Mesenchymal stem cell (in vitro differentiated cells and primary cell): ENCODE measurements around the gene XPNPEP1.
A peak's percentile ranks its signal among the peaks of the same experiment; 100 is the strongest.

Experiments used
- DNase-seq: peaks from one replicate; pipeline ENCODE4 v3.0.0-alpha.2; 2013
- H2AFZ ChIP-seq: one replicate; pipeline ENCODE4 v1.6.1; 2013; ENCODE audit warnings: low read depth, mild to moderate bottlenecking, control low read depth, inconsistent platforms, low read length, moderate library complexity
- H2AK5ac ChIP-seq: 2 replicates; pipeline ENCODE4 v1.6.1; 2013; ENCODE audit warnings: low read length, moderate library complexity, mild to moderate bottlenecking, inconsistent platforms; ENCODE audit not compliant: severe bottlenecking
- H2BK120ac ChIP-seq: one replicate; pipeline ENCODE4 v1.6.1; 2013; ENCODE audit warnings: low read depth, mild to moderate bottlenecking, inconsistent platforms, low read length, moderate library complexity
- H2BK12ac ChIP-seq, 2 experiments: one replicate each; pipeline ENCODE4 v1.6.1; 2013; ENCODE audit warnings: inconsistent platforms in 2 of 2, low read length in 2 of 2, mild to moderate bottlenecking in 2 of 2, moderate library complexity in 2 of 2, control low read depth in 1 of 2
- H2BK15ac ChIP-seq: one replicate; pipeline ENCODE4 v1.6.1; 2013; ENCODE audit warnings: mild to moderate bottlenecking, low read depth, inconsistent platforms; ENCODE audit not compliant: poor library complexity, severe bottlenecking
- H2BK5ac ChIP-seq: 2 replicates; pipeline ENCODE4 v1.6.1; 2013; ENCODE audit warnings: low read depth, mild to moderate bottlenecking, low read length, control low read depth, inconsistent platforms; ENCODE audit not compliant: poor library complexity, severe bottlenecking
- H3K14ac ChIP-seq, 2 experiments: one replicate each; pipeline ENCODE4 v1.6.1; 2013; ENCODE audit warnings: inconsistent platforms in 2 of 2, low read length in 2 of 2, control low read depth in 1 of 2, mild to moderate bottlenecking in 1 of 2, moderate library complexity in 1 of 2
- H3K18ac ChIP-seq, 2 experiments: one replicate each; pipeline ENCODE4 v1.6.1; 2013; ENCODE audit warnings: inconsistent platforms in 2 of 2, low read length in 2 of 2, control low read depth in 1 of 2, low read depth in 1 of 2, mild to moderate bottlenecking in 1 of 2
- H3K23ac ChIP-seq, 2 experiments: one replicate each; pipeline ENCODE4 v1.6.1; 2013; ENCODE audit warnings: inconsistent platforms in 2 of 2, low read length in 2 of 2, mild to moderate bottlenecking in 2 of 2, moderate library complexity in 2 of 2, control low read depth in 1 of 2
- H3K27ac ChIP-seq: 2 replicates; pipeline ENCODE4 v1.5.1; 2013; ENCODE audit warnings: mild to moderate bottlenecking, moderate library complexity, low read length, control low read depth, inconsistent platforms; ENCODE audit not compliant: poor library complexity, severe bottlenecking
- H3K27me3 ChIP-seq, 2 experiments: 2 replicates each; pipeline versions ENCODE4 v1.6.1 to v1.7.0; 2013; ENCODE audit warnings: low read length in 2 of 2, mild to moderate bottlenecking in 2 of 2, moderate library complexity in 2 of 2, control low read depth in 1 of 2, inconsistent platforms in 1 of 2; ENCODE audit not compliant: control insufficient read depth in 1 of 2, insufficient read depth in 1 of 2
- H3K36me3 ChIP-seq, 2 experiments: 2 replicates each; pipeline versions ENCODE4 v1.6.1 to v1.7.0; 2013; ENCODE audit warnings: low read length in 2 of 2, control low read depth in 1 of 2, inconsistent platforms in 1 of 2, low read depth in 1 of 2, mild to moderate bottlenecking in 1 of 2; ENCODE audit not compliant: insufficient read depth in 2 of 2, control insufficient read depth in 1 of 2
- H3K4ac ChIP-seq, 2 experiments: one replicate each; pipeline ENCODE4 v1.6.1; 2013; ENCODE audit warnings: inconsistent platforms in 2 of 2, low read length in 2 of 2, mild to moderate bottlenecking in 2 of 2, moderate library complexity in 2 of 2, control low read depth in 1 of 2, low read depth in 1 of 2
- H3K4me1 ChIP-seq: 2 replicates; pipeline ENCODE4 v1.6.1; 2013; ENCODE audit warnings: low read depth, low read length, control low read depth; ENCODE audit not compliant: control insufficient read depth, insufficient read depth
- H3K4me2 ChIP-seq: 2 replicates; pipeline ENCODE4 v1.6.1; 2013; ENCODE audit warnings: low read length, mild to moderate bottlenecking, inconsistent platforms; ENCODE audit not compliant: poor library complexity, severe bottlenecking
- H3K4me3 ChIP-seq, 2 experiments: 2 replicates each; pipeline versions ENCODE4 v1.5.1 to v1.7.0; 2013; ENCODE audit warnings: low read length in 2 of 2, mild to moderate bottlenecking in 2 of 2, control low read depth in 1 of 2, low read depth in 1 of 2; ENCODE audit not compliant: insufficient read depth in 1 of 2
- H3K79me1 ChIP-seq: replicated peaks from 2 replicates; pipeline ENCODE4 v1.6.1; 2013; ENCODE audit warnings: mild to moderate bottlenecking, control low read depth, low read length, inconsistent platforms; ENCODE audit not compliant: poor library complexity, severe bottlenecking
- H3K9ac ChIP-seq: 2 replicates; pipeline ENCODE4 v1.7.0; 2013; ENCODE audit warnings: mild to moderate bottlenecking, low read length, moderate library complexity
- H3K9me3 ChIP-seq: 2 replicates; pipeline ENCODE4 v1.7.0; 2013; ENCODE audit warnings: mild to moderate bottlenecking, low read length; ENCODE audit not compliant: control insufficient read depth
- H4K8ac ChIP-seq: one replicate; pipeline ENCODE4 v1.6.1; 2013; ENCODE audit warnings: inconsistent platforms, mild to moderate bottlenecking, low read length, moderate library complexity
- H4K91ac ChIP-seq: one replicate; pipeline ENCODE4 v1.6.1; 2013; ENCODE audit warnings: mild to moderate bottlenecking, low read length, inconsistent platforms
- WGBS: methylation state at CpG from one replicate; pipeline ENCODE4 v1.1.7; 2013; ENCODE audit warnings: mixed read lengths; 5-methylcytosine and 5-hydroxymethylcytosine counted together

The XPNPEP1 gene

DNA sequence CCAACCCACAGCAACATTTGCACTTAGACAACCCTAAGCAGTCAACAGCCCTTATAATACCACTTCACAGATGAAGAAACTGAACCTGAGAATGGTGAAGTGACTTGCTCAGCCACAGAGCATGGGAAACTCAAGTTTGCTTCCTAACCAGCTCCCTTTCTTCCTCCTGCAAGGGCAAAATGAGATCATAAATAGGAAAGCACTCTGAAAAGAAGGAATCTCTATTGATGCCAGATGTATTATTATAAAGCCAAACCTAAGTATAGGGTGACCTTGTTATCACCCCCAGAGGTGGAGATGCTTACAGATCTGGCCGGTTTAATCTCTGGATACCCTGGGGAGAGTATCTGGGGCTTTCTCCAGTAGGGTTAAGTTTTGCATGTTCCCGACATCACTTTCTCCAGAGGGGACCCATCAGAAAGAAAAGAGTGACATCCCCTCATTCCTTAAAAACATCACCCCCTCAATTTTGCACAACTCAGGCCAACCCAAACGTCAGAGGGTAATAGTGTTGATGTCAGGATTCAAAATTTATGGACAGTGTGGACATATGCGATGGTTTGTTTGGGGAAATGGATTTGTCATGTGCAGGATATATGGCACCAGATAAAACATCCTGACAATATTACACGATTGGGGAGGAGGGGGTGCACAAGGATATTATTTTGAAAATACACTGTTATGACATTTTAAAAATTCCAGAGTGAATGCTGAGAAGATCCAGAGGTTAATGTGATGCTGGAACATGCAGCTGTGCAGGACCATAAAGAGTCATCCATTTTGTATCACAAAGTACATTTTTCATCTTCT lies 24.0 kb upstream of the XPNPEP1 start:
- no peak overlapping the region for H3K27ac ChIP-seq
- 70% methylated on average over 3 of the region's 5 CpGs for WGBS
- H3K79me1 ChIP-seq, result no peaks in the 10 kb centered on the region
- no peak overlapping the region for H2AFZ ChIP-seq
- H3K27me3 ChIP-seq, result no peaks in the 10 kb centered on the region
- DNase-seq, result no peak
- H2BK120ac ChIP-seq, result no peak overlapping the region
- no peaks in the 10 kb centered on the region for H3K9me3 ChIP-seq
- H3K18ac ChIP-seq, result no peak overlapping the region
- H3K36me3 ChIP-seq, result no peaks in the 10 kb centered on the region
- H3K4ac ChIP-seq, result no peak overlapping the region
- H3K14ac ChIP-seq, result no peak overlapping the region
- no peak overlapping the region for H3K23ac ChIP-seq
- no peak overlapping the region for H2BK5ac ChIP-seq
- H3K4me2 ChIP-seq, result no peak overlapping the region
- H4K91ac ChIP-seq, result no peak overlapping the region
- no peak overlapping the region for H4K8ac ChIP-seq
- H2BK12ac ChIP-seq, result no peak overlapping the region
- H2AK5ac ChIP-seq, result no peak overlapping the region
- no peak overlapping the region for H2BK15ac ChIP-seq
- no peak overlapping the region for H3K9ac ChIP-seq
- no peaks in the 10 kb centered on the region for H3K4me1 ChIP-seq
- no peak overlapping the region for H3K4me3 ChIP-seq

DNA sequence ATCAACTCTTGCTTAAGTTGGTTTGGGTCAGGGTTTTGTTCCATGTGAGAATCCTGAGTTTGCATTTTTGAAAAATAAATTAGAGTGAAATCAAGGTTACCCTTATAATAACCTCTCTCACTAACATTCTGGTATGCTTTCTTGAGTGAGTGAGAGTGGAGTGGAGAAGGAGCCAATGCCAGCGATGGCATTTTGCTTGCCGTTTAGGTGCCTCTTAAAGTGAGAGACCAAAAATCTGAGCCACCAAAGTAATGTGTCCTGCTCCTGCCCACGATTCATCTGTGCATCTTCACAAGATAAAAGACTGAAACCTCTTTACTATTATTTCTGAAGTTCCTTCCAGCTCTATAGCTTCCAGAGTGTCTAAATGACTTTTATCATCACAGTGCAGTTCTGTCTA lies 23.4 kb upstream of the XPNPEP1 start:
- H4K8ac ChIP-seq, result no peak overlapping the region
- H3K4me2 ChIP-seq, result no peak overlapping the region
- H2AK5ac ChIP-seq, result no peak overlapping the region
- no peak overlapping the region for H3K23ac ChIP-seq
- no peak for DNase-seq
- H2BK5ac ChIP-seq, result no peak overlapping the region
- no peaks in the 10 kb centered on the region for H3K36me3 ChIP-seq
- no peak overlapping the region for H3K18ac ChIP-seq
- H3K27me3 ChIP-seq, result no peaks in the 10 kb centered on the region
- H3K4ac ChIP-seq, result no peak overlapping the region
- H2BK15ac ChIP-seq, result no peak overlapping the region
- no peak overlapping the region for H2BK12ac ChIP-seq
- no peaks in the 10 kb centered on the region for H3K4me1 ChIP-seq
- WGBS, result 87% methylated on average over 3 of the region's 3 CpGs
- no peaks in the 10 kb centered on the region for H3K9me3 ChIP-seq
- no peak overlapping the region for H3K14ac ChIP-seq
- no peak overlapping the region for H3K4me3 ChIP-seq
- H2BK120ac ChIP-seq, result no peak overlapping the region
- H2AFZ ChIP-seq, result no peak overlapping the region
- no peak overlapping the region for H4K91ac ChIP-seq
- no peak overlapping the region for H3K27ac ChIP-seq
- H3K9ac ChIP-seq, result no peak overlapping the region
- no peaks in the 10 kb centered on the region for H3K79me1 ChIP-seq

DNA sequence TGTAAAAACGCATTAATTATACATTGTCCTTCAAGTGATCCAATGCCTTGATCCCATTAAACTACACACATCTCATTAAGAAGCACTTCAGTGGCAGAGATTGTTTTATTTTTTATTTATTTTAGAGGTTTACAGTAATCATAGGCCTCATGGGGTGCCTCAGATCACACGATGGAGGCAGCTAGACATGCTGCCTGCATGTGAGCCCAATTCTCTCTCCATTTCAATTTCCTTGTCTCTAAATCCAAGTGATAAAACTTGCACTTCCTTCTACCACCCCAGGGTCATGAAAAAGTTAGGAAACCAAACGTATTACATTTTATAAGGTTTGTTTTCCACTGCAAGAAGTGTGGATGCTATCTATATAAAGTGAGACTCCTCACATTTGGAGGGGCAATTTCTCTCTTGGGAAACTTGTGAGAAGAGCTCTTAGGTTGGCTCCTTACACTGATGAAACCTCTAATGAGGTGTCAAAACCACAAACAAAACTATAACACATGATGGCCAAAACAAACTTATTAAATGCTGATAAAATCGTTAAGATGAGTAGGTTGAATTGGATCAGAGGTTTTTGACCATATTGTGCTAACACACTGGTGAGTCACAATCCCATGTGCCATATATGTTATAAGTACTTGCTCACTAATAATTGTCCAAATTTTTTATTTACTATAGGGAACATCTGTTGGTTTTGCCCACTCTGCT lies 22.3 kb upstream of the XPNPEP1 start:
- Histone ChIP-seq H2BK15ac (no peak overlapping the region), H3K9me3 (no peaks in the 10 kb centered on the region), H2AK5ac (no peak overlapping the region), H3K4me3 (no peak overlapping the region), H3K27me3 (no peaks in the 10 kb centered on the region), H3K23ac (no peak overlapping the region), H3K79me1 (no peaks in the 10 kb centered on the region), H2BK5ac (no peak overlapping the region), H4K8ac (no peak overlapping the region), H2AFZ (no peak overlapping the region), H3K9ac (no peak overlapping the region), H3K36me3 (no peaks in the 10 kb centered on the region), H4K91ac (no peak overlapping the region), H2BK120ac (no peak overlapping the region), H3K4me1 (no peaks in the 10 kb centered on the region), H3K18ac (no peak overlapping the region), H2BK12ac (no peak overlapping the region), H3K4ac (no peak overlapping the region), H3K14ac (no peak overlapping the region), H3K27ac (no peak overlapping the region), H3K4me2 (no peak overlapping the region)
- 93% methylated on average over 2 of the region's 4 CpGs for WGBS
- no peak for DNase-seq

DNA sequence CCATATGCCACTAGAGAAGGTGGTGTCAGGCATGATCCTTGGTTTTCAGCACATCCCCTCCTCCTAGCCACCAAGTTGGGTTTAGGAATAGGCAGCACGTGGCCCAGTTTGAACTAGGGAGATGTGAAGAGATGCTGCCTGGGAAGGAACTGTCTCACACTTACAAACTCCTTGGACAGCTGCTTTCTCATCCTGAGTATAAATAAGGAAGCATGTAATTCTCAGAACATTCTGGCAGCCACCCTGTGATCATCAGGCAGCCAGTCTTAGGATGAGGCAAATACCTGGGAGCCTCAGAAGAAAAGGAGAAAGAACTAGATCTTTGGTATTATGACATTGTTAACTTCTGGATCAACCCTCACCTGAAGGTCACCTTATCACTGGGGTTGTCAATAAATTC lies 21.3 kb upstream of the XPNPEP1 start:
- Histone ChIP-seq H4K8ac (peak overlapping the region; percentile 38), H3K27ac (no peak overlapping the region), H3K36me3 (no peaks in the 10 kb centered on the region), H2BK5ac (no peak overlapping the region), H2BK120ac (no peak overlapping the region), H3K4ac (no peak overlapping the region), H3K14ac (no peak overlapping the region), H2AK5ac (no peak overlapping the region), H3K79me1 (no peaks in the 10 kb centered on the region), H2AFZ (no peak overlapping the region), H3K9me3 (no peaks in the 10 kb centered on the region), H3K4me1 (no peaks in the 10 kb centered on the region), H2BK12ac (no peak overlapping the region), H3K23ac (no peak overlapping the region), H3K9ac (no peak overlapping the region), H3K4me2 (no peak overlapping the region), H3K27me3 (no peaks in the 10 kb centered on the region), H3K4me3 (no peak overlapping the region), H3K18ac (no peak overlapping the region), H4K91ac (no peak overlapping the region), H2BK15ac (no peak overlapping the region)
- DNase-seq, result no peak
- no CpG with 5 or more reads among the region's 1 CpG for WGBS
